SK-MEL-5 (cell line): Measurements from ENCODE around the gene MACROD1. TPM values are rescaled to one million over a fixed set of nuclear protein-coding genes. Genes with fewer than 3 reads are reported as not detected.

ENCODE experiments used
- DNase-seq: peaks from one replicate; pipeline ENCODE4 v3.0.0-alpha.2; 2016; ENCODE audit warnings: low read depth, low spot score
- in situ Hi-C: cut with HindIII; loops from 2 replicates; pipeline ENCODE4 v1.10.0; 2016; ENCODE audit warnings: low sequenced_read_pairs, high pct_unique_total_duplicates, low pct_unique_long_range_greater_than_20kb
- total RNA-seq: library from RNA; depleted of rRNA; stranded (reverse); fragments of >200 nt; shearing (Covaris generic); gene quantifications from 2 replicates; pipeline ENCODE4 v1.2.3, GENCODE V29; 2014

The MACROD1 gene
- total RNA-seq, 1 experiment from 2014 or later, result 15.7 TPM

DNA sequence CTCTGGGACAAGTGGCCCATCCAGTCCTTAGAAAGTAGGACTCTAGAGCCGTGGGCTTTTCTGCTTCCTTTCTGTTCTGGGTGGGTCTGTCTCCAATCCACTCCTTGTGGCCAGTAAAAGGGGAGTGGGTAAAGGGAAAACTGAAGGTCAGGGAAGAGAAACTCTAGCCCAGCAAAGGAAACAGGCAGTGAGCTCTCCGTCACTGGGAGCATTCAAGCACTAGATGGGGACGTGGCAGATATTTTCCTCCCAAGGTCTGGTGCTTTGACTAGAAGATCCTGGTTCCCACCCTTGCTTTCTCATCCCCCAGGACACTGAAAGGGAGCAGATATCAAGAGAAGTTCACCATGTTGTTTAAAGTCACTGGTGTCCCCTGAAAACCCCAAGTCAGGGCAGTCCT is 42.2 kb downstream of the MACROD1 start:
- in situ Hi-C loops, result no loop called here
- DNase-seq, result no peak

DNA sequence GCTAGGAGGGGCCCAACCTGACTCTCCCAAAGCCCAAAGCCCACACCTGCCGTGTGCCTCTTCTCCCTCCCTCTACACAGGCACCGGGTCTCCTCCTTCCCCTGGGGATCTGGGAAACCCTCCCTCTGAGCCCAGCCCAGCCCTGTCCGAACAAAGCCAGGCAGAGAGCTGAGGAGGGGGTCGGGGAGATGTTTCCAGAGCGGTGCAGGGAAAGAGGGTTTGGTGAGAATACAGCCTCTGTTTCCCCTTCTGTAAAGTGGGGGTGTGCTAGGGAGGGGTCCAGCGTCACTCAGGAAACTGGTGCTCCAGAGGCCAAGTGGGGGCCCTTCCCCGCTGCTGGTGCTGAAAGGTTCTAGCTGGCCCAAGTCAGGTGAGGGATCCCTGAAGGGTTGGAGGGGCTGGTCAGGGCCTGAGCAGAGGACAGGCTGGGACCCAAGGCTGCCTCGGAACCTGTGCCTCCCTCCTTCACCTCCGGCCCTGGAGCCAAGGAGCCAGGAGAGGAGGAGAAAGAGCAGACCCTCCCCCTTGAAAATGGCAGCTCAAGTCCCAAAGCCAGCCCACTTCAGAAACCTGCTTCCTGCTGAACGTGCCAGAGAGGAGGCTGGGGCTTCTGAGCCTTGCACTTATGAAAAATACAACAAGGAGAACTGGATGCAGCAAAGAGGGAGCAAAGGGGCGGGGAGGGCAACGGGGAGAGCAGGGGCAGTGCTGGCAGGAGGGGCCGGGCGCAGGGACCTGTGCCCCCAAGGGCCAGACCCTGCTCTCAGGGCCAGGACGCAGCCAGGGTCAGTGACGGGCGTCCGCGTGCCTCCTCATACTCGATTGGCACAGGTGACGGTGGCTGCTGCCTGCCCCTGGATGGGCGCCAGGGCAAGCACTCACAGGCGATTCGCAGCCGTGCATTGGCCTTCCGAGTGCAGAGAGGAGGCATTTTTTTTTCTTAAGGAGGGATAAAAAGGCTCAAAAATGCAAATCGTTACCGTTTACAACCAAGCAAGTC is 43.2 kb downstream of the MACROD1 start:
- DNase-seq, result no peak
- in situ Hi-C loops, result no loop called here

DNA sequence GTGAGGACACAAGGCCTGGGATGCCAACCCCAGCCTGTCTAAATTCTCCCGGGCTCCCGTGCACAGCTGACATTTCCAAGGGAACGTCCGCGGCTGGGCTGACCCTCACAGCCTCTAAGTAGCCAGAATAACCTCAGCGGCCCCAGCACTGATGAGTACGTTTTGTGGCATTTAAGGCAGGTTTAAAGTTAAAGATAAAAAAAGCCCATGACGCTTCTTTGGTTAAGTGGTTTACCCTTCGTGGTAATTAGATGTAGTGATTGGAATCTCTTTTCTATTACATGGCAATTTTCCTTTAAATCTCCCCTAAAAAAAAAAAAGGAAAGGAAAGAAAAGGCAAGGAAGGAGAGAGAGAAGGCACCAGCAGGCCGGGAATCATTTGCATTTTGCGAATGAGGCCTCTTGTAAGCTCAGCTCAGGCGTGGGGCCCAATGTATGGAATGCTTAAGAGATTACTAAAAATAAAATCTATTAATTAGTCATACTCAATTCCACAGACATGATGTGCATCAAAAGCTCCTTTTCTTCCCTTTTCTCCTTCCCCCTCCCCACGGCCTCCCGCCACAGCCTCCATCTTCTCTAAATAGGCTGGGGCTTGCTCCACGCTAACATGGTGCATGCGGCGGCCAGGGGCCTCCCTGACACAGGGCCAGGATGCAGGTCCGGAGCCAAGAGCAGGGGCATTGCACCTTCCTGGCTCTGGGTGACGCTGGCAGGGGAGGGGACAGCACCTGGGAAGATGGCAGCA is 44.1 kb downstream of the MACROD1 start:
- in situ Hi-C loops, result no loop called here
- no peak for DNase-seq

DNA sequence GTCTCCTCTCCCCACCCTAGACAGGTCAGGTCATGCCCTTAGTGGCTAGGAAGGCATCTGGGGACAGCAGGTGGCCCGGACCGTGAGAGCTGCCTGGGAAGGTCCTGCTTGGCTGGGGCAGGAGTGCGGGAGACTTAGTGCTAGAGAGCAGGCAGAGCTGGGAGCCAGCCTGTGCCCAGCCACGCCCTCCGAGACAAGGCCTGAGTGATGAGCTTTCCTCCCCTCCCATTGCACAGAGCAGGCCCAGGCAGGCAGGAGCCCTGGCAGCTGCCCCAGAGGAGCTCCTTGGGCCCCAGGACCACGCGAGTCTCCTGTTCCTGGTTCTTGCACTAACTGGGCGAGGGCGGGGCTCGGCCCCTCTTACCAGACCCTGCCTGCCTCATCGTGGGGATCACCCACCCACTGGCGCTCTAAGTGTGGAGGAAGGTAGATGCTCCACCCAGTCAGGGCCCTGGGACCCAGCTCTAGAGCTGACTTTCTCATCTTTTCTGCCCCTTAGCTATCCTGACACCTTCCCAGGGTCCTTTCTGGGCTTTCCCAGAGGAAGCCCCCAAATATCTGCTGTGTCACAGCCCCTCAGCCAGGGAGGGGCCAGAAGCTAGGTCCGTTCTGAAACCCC is 44.9 kb downstream of the MACROD1 start:
- no peak for DNase-seq

DNA sequence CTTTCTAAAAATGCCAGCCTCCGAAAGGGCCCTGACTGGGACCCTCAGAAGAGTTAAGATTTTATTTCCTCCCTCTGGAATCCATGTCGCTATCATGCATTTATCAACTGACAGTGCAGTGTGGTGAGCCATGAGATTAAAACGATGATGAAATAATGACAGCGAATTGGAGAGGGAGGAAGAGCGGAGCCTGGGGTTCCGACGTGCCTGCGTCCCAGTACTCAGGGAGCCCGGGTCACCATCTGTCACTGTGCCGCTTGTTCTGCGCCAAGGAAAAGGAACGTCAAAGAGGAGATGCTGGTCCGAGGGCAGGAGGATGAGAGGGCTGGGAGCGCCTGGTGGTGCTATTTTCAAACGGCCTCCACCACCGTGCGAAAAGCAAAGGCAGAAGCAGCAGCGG is 46.2 kb downstream of the MACROD1 start:
- DNase-seq, result no peak
- in situ Hi-C loops, result no loop called here

More for the DNA sequence above, 44.9 kb downstream of the MACROD1 start:
- in situ Hi-C loops, result no loop called here

DNA sequence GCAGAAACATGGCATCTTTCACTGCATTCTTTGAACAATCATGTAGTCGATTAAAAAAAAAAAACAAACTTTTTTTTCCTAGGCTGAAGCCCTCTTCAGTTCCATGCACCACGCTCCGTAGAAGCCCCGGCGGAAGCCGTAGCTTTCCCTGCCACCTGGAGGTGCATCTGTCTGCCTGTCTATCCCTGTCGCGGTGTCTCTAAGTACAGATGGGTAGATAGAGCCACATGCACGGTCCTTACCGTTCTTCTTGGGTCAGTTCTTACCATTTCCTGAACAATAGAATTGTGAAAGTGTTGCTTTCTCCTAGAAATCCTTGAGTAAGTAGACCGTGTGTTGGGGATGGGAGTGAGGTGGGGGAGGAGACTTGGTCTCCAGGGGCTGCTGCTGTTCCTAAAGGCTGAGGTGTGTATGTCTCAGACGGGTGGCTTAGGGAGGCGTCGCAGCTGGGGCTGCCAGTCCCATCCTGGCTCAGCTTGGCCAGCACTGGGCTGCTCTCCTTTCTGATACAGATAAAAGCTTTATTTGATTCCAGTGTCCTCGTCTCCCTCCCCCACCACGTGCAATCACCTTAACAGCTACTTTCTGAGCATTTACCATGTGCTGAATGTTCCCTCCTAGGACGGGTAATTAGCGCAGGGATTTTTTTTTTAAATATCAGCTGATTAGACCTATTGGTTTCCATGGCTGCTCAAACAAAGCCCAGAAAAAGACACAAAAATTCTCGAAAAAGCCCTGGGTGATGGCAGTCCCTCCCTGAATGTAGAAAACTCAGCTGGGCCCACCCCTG is 46.8 kb downstream of the MACROD1 start:
- in situ Hi-C loops, result no loop called here
- no peak for DNase-seq

DNA sequence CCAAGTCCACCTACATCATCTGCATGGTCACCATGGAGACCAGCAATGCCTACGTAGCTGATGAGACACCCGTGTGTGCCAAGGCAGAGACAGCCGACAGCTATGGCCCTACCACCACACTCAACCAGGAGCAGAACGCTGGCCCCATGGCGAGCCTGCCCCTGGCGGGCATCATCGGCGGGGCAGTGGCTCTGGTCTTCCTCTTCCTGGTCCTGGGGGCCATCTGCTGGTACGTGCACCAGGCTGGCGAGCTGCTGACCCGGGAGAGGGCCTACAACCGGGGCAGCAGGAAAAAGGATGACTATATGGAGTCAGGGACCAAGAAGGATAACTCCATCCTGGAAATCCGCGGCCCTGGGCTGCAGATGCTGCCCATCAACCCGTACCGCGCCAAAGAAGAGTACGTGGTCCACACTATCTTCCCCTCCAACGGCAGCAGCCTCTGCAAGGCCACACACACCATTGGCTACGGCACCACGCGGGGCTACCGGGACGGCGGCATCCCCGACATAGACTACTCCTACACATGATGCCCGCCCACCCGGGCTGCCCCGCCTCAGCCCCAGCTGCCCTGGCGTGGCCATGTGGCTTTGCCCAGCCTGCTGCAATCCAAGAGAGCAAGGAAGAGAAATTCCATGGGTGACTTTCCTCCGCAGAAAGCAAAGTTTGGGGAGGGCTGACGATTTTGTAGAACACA is 48.0 kb downstream of the MACROD1 start:
- no peak for DNase-seq
- in situ Hi-C loops, result no loop called here

DNA sequence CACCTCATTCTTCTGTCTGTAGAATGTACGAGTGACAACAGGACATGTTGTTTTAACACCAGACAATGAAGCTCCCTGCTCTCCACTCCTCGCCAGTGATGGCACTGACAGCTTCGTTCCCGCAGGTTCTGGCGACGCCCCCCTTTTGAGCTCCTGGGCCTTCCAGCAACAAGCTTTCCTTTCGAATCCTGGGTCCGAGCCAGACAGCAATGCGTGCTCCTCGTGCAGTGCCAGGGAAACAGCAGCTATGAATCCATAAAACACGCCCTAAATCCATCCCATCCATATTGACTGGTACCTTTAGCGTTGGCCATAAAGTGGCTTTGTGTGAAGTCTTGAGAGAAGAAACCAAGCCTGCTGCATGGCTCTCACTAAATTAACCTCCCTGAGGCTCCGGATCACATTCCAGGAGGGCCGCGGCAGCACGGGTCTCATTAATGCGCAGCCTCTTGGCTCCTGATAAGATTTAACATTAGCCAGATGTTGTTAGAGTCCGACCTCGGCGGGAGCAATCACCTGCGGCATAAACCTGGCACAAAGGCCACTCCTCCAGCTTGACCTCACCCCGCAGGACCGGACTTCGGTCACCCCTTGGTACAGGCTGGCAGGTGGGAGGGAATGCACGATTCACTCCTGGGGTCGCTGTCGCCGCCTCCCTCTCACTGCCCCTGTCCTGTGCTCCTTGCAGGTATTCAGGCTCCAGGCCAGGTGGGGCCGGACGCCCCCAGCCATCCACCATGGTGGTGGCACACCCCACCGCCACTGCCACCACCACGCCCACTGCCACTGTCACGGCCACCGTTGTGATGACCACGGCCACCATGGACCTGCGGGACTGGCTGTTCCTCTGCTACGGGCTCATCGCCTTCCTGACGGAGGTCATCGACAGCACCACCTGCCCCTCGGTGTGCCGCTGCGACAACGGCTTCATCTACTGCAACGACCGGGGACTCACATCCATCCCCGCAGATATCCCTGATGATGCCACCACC is 50.1 kb downstream of the MACROD1 start:
- DNase-seq, result no peak
- in situ Hi-C loops, result no loop called here

DNA sequence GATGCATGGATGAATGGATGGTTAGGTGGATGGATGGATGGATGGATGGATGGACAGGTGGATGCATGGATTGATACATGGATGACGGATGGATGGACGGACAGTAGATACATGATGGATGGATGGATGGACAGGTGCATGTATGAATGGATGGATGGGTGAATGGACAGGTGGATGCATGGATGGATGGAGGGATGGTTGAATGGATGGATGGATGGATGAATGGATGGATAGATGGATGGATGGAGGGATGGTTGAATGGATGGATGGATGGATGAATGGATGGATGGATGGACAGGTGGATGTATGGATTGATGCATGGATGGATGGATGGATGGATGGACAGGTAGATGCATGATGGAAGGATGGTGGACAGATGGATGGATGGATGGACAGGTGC is 51.7 kb downstream of the MACROD1 start:
- no peak for DNase-seq
- in situ Hi-C loops, result no loop called here

DNA sequence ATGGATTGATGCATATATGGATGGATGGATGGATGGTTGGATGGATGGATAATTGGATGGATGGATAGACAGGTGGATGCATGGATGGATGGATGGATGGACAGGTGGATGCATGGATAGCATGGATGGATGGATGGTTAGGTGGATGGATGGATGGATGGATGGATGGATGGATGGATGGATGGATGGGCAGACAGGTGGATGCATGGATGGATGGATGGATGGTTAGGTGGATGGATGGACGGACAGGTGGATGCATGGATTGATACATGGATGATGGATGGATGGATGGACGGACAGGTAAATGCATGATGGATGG is 52.5 kb downstream of the MACROD1 start:
- in situ Hi-C loops, result no loop called here
- no peak for DNase-seq

DNA sequence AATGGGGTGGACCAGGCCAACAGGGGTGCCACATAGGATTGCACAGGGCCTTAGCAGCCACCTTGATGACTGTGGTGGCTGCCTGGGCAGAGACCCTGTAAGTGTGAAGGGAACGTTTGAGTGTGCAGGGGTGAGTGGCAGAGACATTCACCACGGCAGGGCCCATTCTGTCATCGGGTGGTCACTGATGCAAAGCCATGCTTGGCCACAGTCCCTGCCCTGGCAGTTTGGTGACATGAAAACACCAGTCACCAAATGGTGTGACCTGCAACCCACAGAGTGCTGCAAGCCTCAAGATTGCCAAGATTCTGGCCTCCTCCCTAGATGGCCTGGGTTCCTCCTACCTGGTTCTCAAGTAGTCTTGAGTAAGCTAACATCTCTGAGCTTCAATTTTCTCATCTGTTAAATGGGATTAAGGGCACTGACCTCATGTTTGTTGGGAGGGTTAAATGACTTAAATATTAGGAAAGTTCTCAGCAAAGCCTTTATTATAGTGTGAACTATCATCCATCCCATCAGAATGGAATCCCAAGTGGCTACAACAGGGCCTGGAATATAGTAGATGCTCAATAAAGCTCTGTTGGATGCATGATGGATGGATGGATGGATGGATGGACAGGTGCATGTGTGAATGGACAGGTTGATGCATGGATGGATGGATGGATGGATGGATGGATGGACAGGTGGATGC is 53.0 kb downstream of the MACROD1 start:
- DNase-seq, result no peak
- in situ Hi-C loops, result no loop called here

DNA sequence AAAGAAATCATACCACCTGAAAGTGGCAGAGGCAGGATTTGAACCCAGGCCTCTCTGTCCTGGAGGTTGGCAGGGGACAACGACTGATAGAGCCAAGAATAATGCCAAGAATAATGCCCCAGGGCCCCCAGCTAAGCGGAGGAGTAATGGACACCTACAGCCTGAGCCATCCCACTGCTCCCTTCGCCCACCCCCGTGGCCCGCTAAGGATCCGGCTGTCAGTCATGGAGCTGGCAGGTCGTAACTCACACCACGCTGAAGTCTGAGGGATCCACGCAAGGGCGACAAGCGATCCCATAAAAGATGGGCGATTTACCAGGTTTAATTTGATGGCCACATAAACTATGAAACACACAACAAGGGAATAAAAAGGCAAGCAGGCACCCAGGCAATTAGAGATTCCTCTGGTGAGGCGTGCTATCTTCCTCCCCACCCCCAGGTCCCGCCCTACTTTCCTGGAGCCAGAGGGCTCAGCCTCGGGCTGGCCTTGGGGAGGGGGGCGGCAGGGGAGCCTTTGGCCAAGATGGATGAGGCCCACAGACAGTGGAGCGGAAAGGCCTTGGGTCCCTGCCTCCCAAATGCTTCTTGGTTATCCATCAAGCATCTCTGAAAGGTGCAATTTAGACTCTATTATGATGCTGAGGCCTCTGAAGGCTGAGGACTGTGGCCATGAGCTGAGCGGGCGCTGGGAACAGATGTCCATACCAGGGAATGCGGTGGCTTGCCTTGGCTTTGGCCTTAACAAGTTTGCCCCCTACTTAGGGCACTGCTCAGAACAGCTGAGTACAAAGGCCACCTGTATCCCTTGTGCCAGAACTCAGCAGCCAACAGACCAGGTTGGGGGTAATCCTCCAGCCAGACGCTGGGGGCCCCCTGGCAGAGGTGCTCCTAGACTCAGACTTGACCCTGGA is 55.2 kb downstream of the MACROD1 start:
- in situ Hi-C loops, result no loop called here
- DNase-seq, result no peak

DNA sequence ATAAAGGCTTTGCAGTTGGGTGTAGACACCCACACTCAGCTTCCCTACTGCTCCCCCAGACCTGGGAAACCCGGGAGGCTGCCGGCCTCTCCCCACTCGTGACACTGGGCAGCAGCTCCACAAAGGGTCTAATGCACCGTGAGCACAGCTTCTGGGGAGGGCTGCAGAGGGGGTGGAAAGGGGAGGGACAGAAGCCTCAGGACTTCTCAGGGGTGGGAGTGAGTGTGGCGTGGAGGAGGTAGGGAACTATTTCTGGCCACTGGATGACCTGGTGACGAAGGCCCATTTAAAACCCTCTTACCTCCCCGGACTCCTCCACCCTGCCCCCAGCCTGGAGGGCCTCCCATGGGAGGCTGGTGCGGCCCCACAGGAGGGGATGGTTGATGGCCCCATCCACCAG is 56.6 kb downstream of the MACROD1 start:
- DNase-seq, result no peak
- in situ Hi-C loops, result no loop called here

DNA sequence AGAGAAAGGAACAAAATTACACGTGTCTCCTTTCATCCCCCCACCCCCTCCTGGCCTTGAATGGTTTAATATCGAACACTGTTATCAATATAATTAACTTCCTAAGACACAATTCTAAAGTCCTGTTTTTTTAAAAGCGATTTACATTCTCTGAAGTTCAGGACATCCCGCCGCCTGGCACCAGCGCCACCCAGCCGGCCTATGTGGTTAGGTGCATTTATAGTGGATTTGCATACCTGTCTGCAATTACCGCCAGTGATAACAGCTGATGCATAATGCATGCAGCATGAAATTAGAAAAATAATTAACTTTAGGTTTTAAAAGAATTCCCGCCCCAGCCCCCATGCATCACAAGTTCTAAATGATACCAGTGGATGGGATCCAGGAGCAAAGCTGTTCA is 58.6 kb downstream of the MACROD1 start:
- DNase-seq, result no peak
- in situ Hi-C loops, result no loop called here

DNA sequence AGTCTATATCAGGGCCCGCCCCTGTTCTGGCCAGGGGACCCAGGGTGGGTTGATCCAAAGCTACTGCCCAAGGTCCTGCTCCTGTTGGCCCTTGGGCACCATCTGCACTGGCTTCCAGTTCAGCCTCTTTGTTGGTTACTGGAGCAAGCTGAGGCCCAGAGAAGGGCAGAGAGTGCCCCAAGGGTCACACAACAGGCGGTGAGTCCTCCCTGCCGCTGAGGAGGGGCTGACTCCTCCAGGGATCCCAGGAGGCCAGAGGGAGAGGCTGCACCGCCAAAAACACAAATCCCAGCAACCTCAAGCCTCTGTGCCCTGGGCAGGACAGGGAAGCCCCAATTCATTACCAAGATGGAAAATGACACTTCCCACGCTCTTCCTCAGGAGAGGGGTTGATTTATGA is 61.3 kb downstream of the MACROD1 start:
- in situ Hi-C loops, result no loop called here
- no peak for DNase-seq
